Hepatic stellate cell (primary cell): ENCODE measurements around the gene DMRT1.

Experiments
- DNase-seq: peaks from one replicate; pipeline ENCODE4 v3.0.0; 2011; ENCODE audit warnings: low spot score

DMRT1 gene

GRCh38 chr9:922731-923130, 81.2 kb downstream of the DMRT1 start:
- DNase-seq = no peak

DNA sequence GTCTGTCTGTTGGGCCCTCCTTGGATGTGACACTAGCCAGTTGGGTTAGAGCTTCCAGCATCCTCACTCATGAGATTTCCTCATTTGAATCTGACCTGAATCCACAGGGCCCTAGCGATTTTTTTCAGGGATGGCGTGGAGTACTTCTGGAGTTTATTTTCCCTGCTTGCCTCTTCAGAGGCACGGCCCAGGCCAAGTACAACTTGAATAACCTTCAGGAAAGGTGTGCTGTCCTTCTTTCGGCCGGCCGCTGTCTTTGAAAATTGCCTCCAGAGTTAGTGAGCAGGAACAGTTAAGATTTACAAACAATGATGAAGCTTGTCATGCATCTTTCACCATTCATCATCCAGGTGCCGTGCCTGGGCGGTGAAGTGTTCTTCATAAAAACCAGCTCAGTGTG, 85.5 kb downstream of the DMRT1 start:
- DNase-seq = no peak

- no peak for DNase-seq
Observed at GRCh38 chr9:928363-929042, 87.0 kb downstream of the DMRT1 start.

- no peak for DNase-seq
Observed at GRCh38 chr9:929719-930118, 88.2 kb downstream of the DMRT1 start.

GRCh38 chr9:933356-933755, 91.9 kb downstream of the DMRT1 start:
- no peak for DNase-seq

- no peak for DNase-seq
Observed at GRCh38 chr9:935348-935965, 94.0 kb downstream of the DMRT1 start.

DNA sequence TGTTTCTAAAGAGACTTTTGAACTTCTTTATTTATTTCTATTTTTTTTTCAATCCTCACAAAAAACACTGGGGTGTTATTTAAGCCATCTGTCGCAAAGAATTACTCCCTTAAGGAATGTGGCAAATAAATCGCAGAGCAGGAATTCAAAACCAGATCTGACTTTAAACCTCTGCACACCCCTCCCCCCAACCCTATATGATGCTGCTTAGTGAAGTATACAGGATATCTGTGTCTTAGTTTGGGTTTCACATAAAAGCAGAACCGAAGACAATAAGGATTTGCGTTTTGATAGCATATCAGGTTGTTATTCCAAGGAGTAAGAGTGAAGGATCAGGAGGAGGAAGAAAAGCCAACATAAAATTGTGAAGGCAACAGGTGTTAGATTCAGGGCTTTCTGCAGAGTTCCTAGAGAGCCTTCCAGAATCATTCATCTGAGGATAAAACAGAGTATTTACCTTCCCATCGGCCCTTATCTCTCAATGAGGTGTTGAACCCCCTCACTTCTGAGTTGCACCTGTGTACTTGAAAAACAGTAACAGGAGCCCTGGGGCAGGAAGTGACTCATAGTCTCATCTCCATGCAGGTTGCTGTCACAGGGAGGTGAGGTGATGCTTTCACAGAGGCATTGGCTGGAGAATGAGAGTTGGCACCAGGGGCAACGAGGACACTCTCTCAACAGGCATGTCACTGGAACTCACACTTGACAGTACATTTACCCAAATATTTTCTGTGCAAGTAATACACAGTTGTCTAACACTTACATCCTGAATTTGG, 101.5 kb downstream of the DMRT1 start:
- DNase-seq = no peak

DNA sequence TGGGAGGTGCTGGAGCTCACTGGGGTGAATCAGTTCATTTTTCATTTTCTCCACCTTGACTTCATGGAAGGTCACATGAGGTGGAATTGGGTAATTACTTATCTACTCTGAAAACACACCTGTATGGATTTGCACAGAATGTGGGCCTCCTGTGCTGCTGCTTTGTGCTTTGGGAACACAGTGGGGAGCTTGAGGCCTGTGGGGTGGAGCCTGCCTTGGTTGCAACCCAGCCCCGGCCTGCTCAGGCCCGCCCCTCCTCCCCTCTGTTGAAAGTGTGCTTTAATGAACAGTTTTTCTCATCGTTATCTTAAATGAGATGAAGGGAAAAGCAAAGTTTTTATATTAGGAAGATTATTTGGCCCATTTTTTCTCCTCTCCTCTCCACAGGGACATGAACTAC, 106.5 kb downstream of the DMRT1 start:
- DNase-seq = no peak

DNA sequence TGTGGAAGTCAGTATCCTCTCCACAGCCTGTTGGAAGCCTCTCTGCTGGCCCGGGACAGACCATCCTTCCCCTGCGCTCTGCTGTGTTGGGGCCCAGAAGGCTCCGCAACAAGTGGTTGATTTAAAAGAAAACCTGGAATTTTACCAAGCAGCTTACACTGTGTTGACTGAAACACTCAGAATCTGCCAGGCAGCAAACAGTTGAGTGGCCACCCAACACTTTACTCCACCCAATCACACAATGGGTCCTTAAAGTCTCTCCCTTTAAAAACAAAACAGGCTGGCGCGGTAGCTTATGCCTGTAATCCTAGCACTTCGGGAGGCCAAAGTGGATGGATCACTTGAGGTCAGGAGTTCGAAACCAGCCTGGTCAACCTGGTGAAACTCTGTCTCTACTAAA, 107.0 kb downstream of the DMRT1 start:
- DNase-seq = no peak

DNA sequence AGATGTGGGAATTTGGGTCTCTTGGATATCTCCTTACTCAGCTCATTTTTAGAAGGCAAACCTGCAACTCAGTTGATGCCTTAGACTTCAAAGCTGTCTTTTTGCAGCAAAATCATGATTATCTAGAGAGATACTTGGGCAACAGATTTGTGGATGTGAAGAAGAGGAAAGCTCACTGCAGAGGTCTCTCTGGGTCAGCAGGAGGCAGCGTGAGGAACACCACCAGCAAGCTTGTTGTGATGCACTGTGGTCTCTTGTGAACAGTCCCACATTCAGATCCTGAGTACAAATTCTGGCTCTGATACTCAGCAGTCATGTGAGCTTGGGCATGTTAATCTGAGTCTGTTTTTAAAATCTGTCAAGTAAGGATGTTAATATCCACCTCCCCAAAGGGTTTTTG, 108.6 kb downstream of the DMRT1 start:
- DNase-seq = no peak

GRCh38 chr9:952546-952945, 111.0 kb downstream of the DMRT1 start:
- DNase-seq = no peak

- DNase-seq = no peak
Observed at GRCh38 chr9:959105-959504, 117.6 kb downstream of the DMRT1 start.

- DNase-seq = no peak
Observed at GRCh38 chr9:959914-960313, 118.4 kb downstream of the DMRT1 start.

DNA sequence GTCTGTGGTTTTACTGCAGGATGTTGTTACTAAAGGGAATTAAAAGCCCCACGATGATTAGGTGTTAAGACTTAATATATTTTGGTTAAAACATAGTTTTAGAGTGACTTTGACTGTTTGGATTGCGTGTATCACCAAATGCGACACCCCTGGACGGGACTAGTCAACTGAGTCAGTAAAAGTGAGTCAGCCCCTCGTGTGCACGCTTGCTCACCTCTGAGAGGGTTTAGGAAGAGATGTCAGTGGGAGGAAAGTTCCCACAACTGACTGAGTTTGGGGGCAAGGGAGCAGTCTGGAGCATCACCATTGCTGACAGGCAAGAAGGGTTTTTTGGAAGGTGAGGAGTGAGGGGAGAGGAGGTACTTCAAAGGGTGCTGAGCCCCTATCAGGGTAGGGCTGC, 120.5 kb downstream of the DMRT1 start:
- no peak for DNase-seq

GRCh38 chr9:965497-965896, 124.0 kb downstream of the DMRT1 start:
- DNase-seq = no peak

- no peak for DNase-seq
Observed at GRCh38 chr9:966870-967269, 125.4 kb downstream of the DMRT1 start.

GRCh38 chr9:967436-967835, 125.9 kb downstream of the DMRT1 start:
- DNase-seq = no peak

DNA sequence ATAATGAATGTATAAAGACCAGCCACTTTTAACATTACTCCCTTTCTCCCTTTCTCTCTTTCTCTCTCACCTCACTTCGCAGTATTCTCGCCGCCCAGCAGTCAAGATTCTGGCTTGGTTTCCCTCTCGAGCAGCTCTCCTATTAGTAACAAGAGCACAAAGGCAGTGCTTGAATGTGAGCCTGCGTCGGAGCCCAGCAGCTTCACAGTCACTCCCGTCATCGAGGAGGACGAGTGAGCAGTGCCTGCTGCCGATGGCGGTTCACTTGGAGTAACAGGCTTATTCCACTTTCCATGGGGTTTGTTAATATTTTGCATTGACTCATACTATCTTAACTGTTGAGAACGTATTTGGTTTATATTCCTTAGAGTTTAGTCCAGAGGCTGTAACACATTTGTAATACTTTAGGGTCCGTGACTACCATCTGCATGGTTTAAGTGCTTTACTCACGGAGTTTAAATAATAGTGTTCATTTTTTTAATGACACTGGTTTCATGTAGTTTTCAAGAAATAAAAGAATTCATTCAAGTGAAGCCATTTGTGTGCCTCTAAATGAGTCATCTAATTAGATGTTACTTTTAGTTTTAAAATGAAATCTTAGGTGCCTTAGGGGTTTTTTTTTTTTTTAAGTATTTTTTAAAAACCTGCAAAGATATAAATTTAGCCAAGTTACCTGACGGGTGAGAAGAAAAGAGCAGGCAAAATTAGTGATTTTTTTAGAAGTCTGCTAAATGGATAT, 126.6 kb downstream of the DMRT1 start:
- DNase-seq = no peak

- no peak for DNase-seq
Observed at GRCh38 chr9:969310-970150, 128.0 kb downstream of the DMRT1 start.

DNA sequence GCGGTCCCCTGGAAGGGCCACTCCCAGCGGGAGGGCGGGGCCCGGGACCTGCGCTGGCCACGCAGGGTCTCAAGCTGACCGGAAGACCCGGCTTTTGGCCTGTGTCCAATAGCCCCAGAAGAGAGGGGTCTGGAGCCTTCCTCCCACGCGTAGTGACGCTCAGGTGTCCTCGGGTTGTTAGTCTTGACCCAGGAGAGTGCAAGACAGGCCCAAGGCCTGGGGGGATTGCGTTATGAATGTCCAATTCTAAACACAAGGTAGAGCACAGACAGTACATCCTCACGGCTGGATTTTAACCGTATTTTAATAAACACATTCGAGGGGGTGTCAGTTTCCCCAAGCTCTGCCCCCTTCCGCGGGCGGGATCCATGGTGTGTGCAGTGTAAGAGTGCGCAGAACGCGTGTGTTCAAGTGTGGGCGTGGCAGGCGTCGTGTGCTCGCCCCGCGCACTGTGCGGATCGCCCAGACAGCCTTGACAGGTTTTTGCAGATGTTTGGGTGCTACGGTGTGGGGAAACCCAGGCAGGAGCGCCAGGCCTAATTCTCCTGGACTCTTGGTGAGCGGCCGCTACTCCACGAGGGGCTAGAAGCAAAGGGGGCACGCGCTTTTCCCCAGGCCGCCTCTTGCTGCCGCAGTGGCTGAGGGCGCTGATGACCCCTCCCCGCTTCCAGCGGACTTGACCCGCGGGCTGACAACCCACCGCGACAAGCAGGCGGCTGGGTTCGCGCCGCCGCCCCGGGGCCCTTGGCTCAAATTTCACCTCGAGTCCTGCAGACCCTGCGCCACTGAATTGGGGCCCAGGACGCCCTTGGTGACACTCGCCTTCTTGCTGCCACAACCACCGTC, 128.9 kb downstream of the DMRT1 start:
- DNase-seq = no peak
